ENCODE measurements around the gene RAPGEF1. TPM values are rescaled to one million over a fixed set of nuclear protein-coding genes. Genes with fewer than 3 reads are reported as not detected.

The RAPGEF1 gene
- total and polyA plus RNA-seq, 2 experiments from 2014 or later, result 26.2 to 29.7 TPM

DNA sequence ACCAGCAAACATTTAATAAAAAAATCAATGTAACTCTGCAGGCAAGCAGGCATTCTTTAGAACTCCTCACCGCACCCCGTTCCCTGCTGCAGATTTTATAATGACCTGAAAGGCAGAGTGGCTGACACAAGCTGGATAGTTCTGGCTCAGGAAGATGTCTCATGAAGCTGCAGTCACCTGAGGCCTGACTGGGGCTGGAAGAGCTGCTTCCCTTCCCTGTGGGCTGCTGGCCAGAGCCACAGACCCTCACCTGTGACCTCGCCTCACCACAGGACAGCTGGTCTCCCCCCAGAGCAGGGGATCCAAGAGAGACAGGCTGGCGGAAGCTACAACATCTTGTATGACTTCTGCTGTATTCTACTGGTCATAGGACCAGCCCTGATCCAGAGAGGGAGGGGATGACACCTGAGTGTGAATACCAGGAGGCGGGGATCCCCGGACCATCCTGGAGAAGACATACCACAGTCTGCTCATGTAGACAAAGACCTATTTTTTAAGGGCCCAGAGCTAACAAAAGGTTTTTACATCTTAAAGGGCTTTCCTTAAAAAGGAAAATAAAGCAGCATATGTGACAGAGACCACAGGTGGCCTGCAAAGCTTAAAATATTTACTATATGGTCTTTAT, 43.9 kb downstream of the RAPGEF1 start:
- TF ChIP-seq EZH2phosphoT487 (IDR thresholded peaks at IDR 0.05; ENCODE audit: low read depth, severe bottlenecking, unreplicated experiment) (no peak), EZH2 (IDR thresholded peaks at IDR 0.05; ENCODE audit: borderline replicate concordance) (no peak)
- TF ChIP-seq, protein P1, sequence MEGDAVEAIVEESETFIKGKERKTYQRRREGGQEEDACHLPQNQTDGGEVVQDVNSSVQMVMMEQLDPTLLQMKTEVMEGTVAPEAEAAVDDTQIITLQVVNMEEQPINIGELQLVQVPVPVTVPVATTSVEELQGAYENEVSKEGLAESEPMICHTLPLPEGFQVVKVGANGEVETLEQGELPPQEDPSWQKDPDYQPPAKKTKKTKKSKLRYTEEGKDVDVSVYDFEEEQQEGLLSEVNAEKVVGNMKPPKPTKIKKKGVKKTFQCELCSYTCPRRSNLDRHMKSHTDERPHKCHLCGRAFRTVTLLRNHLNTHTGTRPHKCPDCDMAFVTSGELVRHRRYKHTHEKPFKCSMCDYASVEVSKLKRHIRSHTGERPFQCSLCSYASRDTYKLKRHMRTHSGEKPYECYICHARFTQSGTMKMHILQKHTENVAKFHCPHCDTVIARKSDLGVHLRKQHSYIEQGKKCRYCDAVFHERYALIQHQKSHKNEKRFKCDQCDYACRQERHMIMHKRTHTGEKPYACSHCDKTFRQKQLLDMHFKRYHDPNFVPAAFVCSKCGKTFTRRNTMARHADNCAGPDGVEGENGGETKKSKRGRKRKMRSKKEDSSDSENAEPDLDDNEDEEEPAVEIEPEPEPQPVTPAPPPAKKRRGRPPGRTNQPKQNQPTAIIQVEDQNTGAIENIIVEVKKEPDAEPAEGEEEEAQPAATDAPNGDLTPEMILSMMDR (IDR thresholded peaks at IDR 0.05; ENCODE audit: poor library complexity), result no peak
- peaks cover 22% of the 10 kb centered on the region for H3K4me1 ChIP-seq (ENCODE audit: insufficient read depth)

DNA sequence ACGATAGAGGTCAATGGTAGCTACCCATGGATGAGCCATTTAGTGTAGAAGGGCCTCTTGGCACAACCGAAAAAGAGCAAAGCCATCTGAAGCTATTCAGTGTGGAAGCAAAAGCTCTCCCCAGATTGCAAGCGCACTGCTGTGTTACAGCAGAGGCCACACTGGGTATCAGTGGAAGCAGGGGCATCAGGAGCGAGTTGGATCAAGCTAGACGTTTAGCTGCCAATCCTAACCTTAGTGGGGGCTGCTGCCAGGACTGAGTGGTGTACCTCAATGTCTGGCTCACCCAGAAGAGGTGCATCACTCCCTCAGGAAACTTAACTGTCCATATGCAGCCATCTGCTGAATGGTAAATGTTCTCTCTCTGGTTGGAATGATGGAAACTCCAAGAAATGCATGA, 44.5 kb downstream of the RAPGEF1 start:
- Histone ChIP-seq H3K4me3 (no peak overlapping the region), H3K9me3 (ENCODE audit: low read depth) (no peaks in the 10 kb centered on the region), H3K27ac (no peak overlapping the region), H3K4me1 (ENCODE audit: insufficient read depth) (peaks cover 22% of the 10 kb centered on the region), H3K36me3 (replicated peaks; ENCODE audit: insufficient read depth, low read depth) (no peaks in the 10 kb centered on the region), H3K4me2 (no peak overlapping the region), H3K79me2 (peaks cover 94% of the 10 kb centered on the region), H4K20me1 (ENCODE audit: insufficient read depth, poor library complexity, severe bottlenecking) (peaks cover 39% of the 10 kb centered on the region), H2AFZ (no peak overlapping the region), H3K27me3 (no peaks in the 10 kb centered on the region), H3K9me2 (replicated peaks; ENCODE audit: insufficient read depth) (no peaks in the 10 kb centered on the region)
- DNase-seq (ENCODE audit: low spot score), result no peak
- WGBS (ENCODE audit: low lambda C conversion rate, missing lambda C conversion rate), result 92% methylated on average over 5 of the region's 5 CpGs
- TF ChIP-seq EZH2phosphoT487 (IDR thresholded peaks at IDR 0.05; ENCODE audit: low read depth, severe bottlenecking, unreplicated experiment), result no peak

More for the DNA sequence above, 43.9 kb downstream of the RAPGEF1 start:
- Histone ChIP-seq H3K9me2 (replicated peaks; ENCODE audit: insufficient read depth) (no peaks in the 10 kb centered on the region), H2AFZ (no peak overlapping the region), H3K36me3 (replicated peaks; ENCODE audit: insufficient read depth, low read depth) (no peaks in the 10 kb centered on the region), H3K4me2 (no peak overlapping the region), H3K27ac (no peak overlapping the region), H3K4me3 (no peak overlapping the region), H3K27me3 (no peaks in the 10 kb centered on the region), H3K79me2 (peaks cover 94% of the 10 kb centered on the region), H4K20me1 (ENCODE audit: insufficient read depth, poor library complexity, severe bottlenecking) (peaks cover 35% of the 10 kb centered on the region), H3K9me3 (ENCODE audit: low read depth) (no peaks in the 10 kb centered on the region)
- 97% methylated on average over 6 of the region's 6 CpGs for WGBS (ENCODE audit: low lambda C conversion rate, missing lambda C conversion rate)
- DNase-seq (ENCODE audit: low spot score), result no peak

DNA sequence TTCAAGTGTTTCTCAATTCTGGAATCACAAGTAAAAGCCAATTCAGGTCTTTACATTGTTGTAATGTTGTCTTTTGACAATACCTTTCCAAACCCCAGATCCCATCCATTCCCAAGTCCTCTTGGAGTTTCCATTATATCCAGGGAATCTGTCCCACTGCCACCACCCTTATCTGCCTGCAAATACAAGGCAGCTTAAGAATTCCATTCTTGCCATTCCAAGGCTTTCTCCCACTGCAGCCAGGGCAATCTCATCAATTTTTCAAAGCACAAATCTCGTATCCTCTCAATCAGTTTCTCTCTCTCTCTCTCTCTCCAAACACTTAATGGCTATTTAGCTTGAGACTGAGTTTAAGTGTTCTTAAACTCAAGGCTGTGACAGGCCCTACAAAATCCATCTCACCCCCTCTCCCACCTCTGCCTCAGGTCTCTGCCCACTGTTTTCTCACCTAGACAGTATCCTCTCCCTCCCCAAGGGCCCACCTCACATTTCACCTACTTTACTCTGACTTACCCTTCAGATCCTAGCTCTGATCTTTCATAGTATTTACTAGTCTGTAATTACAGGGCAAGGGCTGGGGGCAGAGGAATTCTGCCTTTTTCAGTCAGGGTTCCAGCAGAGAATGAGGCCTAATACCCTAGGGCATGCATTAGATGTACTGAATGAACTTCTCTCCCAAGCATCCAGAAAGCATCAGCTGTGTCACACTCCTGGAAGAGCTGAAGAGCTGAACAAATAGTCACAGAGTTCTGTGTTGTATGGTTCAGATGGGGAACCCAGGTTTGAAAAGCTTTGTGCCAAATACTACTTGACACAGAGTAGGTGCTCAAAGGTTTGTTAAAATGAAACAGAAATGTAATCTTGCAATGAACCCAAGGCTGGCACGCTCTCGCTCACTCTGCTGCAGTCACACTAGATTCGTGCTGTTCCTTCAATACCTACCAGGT, 46.0 kb downstream of the RAPGEF1 start:
- Histone ChIP-seq H4K20me1 (ENCODE audit: insufficient read depth, poor library complexity, severe bottlenecking) (peaks cover 41% of the 10 kb centered on the region), H3K4me1 (ENCODE audit: insufficient read depth) (peaks cover 22% of the 10 kb centered on the region)

More for the DNA sequence above, 46.0 kb downstream of the RAPGEF1 start:
- Histone ChIP-seq H2AFZ (no peak overlapping the region), H3K27ac (no peak overlapping the region), H3K36me3 (replicated peaks; ENCODE audit: insufficient read depth, low read depth) (no peaks in the 10 kb centered on the region), H3K4me2 (no peak overlapping the region), H3K9me2 (replicated peaks; ENCODE audit: insufficient read depth) (no peaks in the 10 kb centered on the region), H3K79me2 (peaks cover 94% of the 10 kb centered on the region), H3K4me3 (no peak overlapping the region), H3K9me3 (ENCODE audit: low read depth) (no peaks in the 10 kb centered on the region), H3K27me3 (no peaks in the 10 kb centered on the region)
- TF ChIP-seq EZH2 (IDR thresholded peaks at IDR 0.05; ENCODE audit: borderline replicate concordance) (no peak), EZH2phosphoT487 (IDR thresholded peaks at IDR 0.05; ENCODE audit: low read depth, severe bottlenecking, unreplicated experiment) (no peak)
- TF ChIP-seq, protein P1 (IDR thresholded peaks at IDR 0.05; ENCODE audit: poor library complexity), result no peak
- 91% methylated on average over 4 of the region's 4 CpGs for WGBS (ENCODE audit: low lambda C conversion rate, missing lambda C conversion rate)
- no peak for DNase-seq (ENCODE audit: low spot score)

Measured in hepatocyte (in vitro differentiated cells).